H9 (cell line): Measurements from ENCODE around the gene CERCAM. TPM values are rescaled to one million over a fixed set of nuclear protein-coding genes. Genes with fewer than 3 reads are reported as not detected.

Experiments
- DNase-seq: peaks from one replicate; pipeline ENCODE4 v3.0.0-alpha.2; 2017
- H2AFZ ChIP-seq: one replicate; pipeline ENCODE4 v1.6.1; 2013; ENCODE audit warnings: mild to moderate bottlenecking, low read length, control low read depth, moderate library complexity
- H2AK5ac ChIP-seq: 2 replicates; pipeline ENCODE4 v1.6.1; 2013; ENCODE audit warnings: low read length, control low read depth, mixed read lengths; ENCODE audit not compliant: insufficient read length
- H2BK120ac ChIP-seq: one replicate; pipeline ENCODE4 v1.6.1; 2013; ENCODE audit warnings: low read depth, mild to moderate bottlenecking, low read length, control low read depth, inconsistent platforms; ENCODE audit not compliant: poor library complexity, severe bottlenecking
- H2BK12ac ChIP-seq: 2 replicates; pipeline ENCODE4 v1.6.1; 2013; ENCODE audit warnings: low read length, control low read depth, mixed read lengths, low read depth; ENCODE audit not compliant: insufficient read length
- H2BK15ac ChIP-seq: 2 replicates; pipeline ENCODE4 v1.6.1; 2013; ENCODE audit warnings: low read depth, low read length, control low read depth
- H2BK20ac ChIP-seq: one replicate; pipeline ENCODE4 v1.6.1; 2013; ENCODE audit warnings: low read depth, mild to moderate bottlenecking, low read length, control low read depth, inconsistent platforms; ENCODE audit not compliant: poor library complexity, severe bottlenecking
- H2BK5ac ChIP-seq: 2 replicates; pipeline ENCODE4 v1.6.1; 2013; ENCODE audit warnings: low read length, control low read depth, mixed read lengths; ENCODE audit not compliant: insufficient read length
- H3K14ac ChIP-seq: 2 replicates; pipeline ENCODE4 v1.6.1; 2013; ENCODE audit warnings: low read length, control low read depth; ENCODE audit not compliant: insufficient read depth
- H3K18ac ChIP-seq: 2 replicates; pipeline ENCODE4 v1.6.1; 2013; ENCODE audit warnings: low read depth, mild to moderate bottlenecking, mixed read lengths, low read length, control low read depth; ENCODE audit not compliant: insufficient read length
- H3K23ac ChIP-seq: 2 replicates; pipeline ENCODE4 v1.6.1; 2013; ENCODE audit warnings: low read length, control low read depth, mixed read lengths, low read depth; ENCODE audit not compliant: insufficient read length
- H3K23me2 ChIP-seq: 2 replicates; pipeline ENCODE4 v1.6.1; 2013; ENCODE audit warnings: low read depth, mild to moderate bottlenecking, mixed read lengths, low read length, control low read depth; ENCODE audit not compliant: insufficient read length, poor library complexity, severe bottlenecking
- H3K27ac ChIP-seq: 2 replicates; pipeline ENCODE4 v1.5.1; 2013; ENCODE audit warnings: low read length, control low read depth, mixed read lengths, low read depth; ENCODE audit not compliant: insufficient read length
- H3K27me3 ChIP-seq: 2 replicates; pipeline ENCODE4 v1.6.1; 2013; ENCODE audit warnings: low read length, control low read depth, inconsistent platforms; ENCODE audit not compliant: insufficient read depth
- H3K4ac ChIP-seq: 2 replicates; pipeline ENCODE4 v1.6.1; 2013; ENCODE audit warnings: low read depth, mild to moderate bottlenecking, control low read depth, inconsistent platforms, low read length, moderate library complexity
- H3K4me1 ChIP-seq: 2 replicates; pipeline ENCODE4 v1.6.1; 2013; ENCODE audit warnings: low read length, control low read depth, inconsistent platforms; ENCODE audit not compliant: insufficient read depth
- H3K4me2 ChIP-seq: 2 replicates; pipeline ENCODE4 v1.6.1; 2013; ENCODE audit warnings: low read length, control low read depth, mixed read lengths; ENCODE audit not compliant: insufficient read length, insufficient read depth
- H3K56ac ChIP-seq: 2 replicates; pipeline ENCODE4 v1.6.1; 2013; ENCODE audit warnings: low read depth, mild to moderate bottlenecking, mixed read lengths, low read length, control low read depth; ENCODE audit not compliant: insufficient read length
- H3K79me1 ChIP-seq: 2 replicates; pipeline ENCODE4 v1.6.1; 2013; ENCODE audit warnings: low read depth, mild to moderate bottlenecking, moderate library complexity, low read length, control low read depth, inconsistent platforms; ENCODE audit not compliant: insufficient read depth, poor library complexity, severe bottlenecking
- H3K79me2 ChIP-seq: 2 replicates; pipeline ENCODE4 v1.6.1; 2013; ENCODE audit warnings: low read length, control low read depth, inconsistent platforms; ENCODE audit not compliant: insufficient read depth
- H3K9ac ChIP-seq: 2 replicates; pipeline ENCODE4 v1.6.1; 2013; ENCODE audit warnings: low read length, control low read depth, mixed read lengths; ENCODE audit not compliant: insufficient read length; ENCODE audit errors: extremely low read depth
- H3K9me3 ChIP-seq: one replicate; pipeline ENCODE4 v1.6.1; 2013; ENCODE audit warnings: low read depth, low read length, inconsistent platforms; ENCODE audit not compliant: control insufficient read depth
- H3T11ph ChIP-seq: one replicate; pipeline ENCODE4 v1.6.1; 2013; ENCODE audit warnings: mild to moderate bottlenecking, low read length, control low read depth, inconsistent platforms
- H4K20me1 ChIP-seq: one replicate; pipeline ENCODE4 v1.6.1; 2013; ENCODE audit not compliant: control insufficient read depth, insufficient read length, insufficient read depth
- H4K5ac ChIP-seq: 2 replicates; pipeline ENCODE4 v1.6.1; 2013; ENCODE audit warnings: low read depth, mild to moderate bottlenecking, mixed read lengths, low read length, control low read depth; ENCODE audit not compliant: insufficient read length
- H4K8ac ChIP-seq: replicated peaks from 2 replicates; pipeline ENCODE4 v1.6.1; 2013; ENCODE audit warnings: low read length, control low read depth, mixed read lengths, low read depth; ENCODE audit not compliant: insufficient read length
- H4K91ac ChIP-seq: 2 replicates; pipeline ENCODE4 v1.6.1; 2013; ENCODE audit warnings: low read depth, mild to moderate bottlenecking, moderate library complexity, mixed read lengths, low read length, control low read depth; ENCODE audit not compliant: insufficient read length
- H3K27ac Mint-ChIP-seq, 3 experiments: 2 replicates in 2 of 3; 3 replicates in 1 of 3; pipeline ENCODE4 v1.8.0; 2020 to 2021; ENCODE audit warnings: mixed read lengths in 3 of 3, mild to moderate bottlenecking in 1 of 3, moderate library complexity in 1 of 3
- H3K27me3 Mint-ChIP-seq: 2 replicates; pipeline ENCODE4 v1.8.0; 2021; ENCODE audit warnings: low read depth, mild to moderate bottlenecking, moderate library complexity, mixed read lengths
- H3K36me3 Mint-ChIP-seq, 3 experiments: 2 replicates in 2 of 3; 3 replicates in 1 of 3; pipeline ENCODE4 v1.8.0; 2020 to 2021; ENCODE audit warnings: low read depth in 3 of 3, mixed read lengths in 3 of 3; ENCODE audit not compliant: insufficient read depth in 1 of 3
- H3K4me1 Mint-ChIP-seq, 2 experiments: 2 replicates each; pipeline ENCODE4 v1.8.0; 2020; ENCODE audit warnings: mixed read lengths in 2 of 2
- H3K4me3 Mint-ChIP-seq, 2 experiments: 2 replicates in 1 of 2; 3 replicates in 1 of 2; pipeline ENCODE4 v1.8.0; 2020 to 2021; ENCODE audit warnings: mild to moderate bottlenecking in 2 of 2, mixed read lengths in 2 of 2, moderate library complexity in 1 of 2
- H3K9me3 Mint-ChIP-seq, 2 experiments: 2 replicates in 1 of 2; 3 replicates in 1 of 2; pipeline ENCODE4 v1.8.0; 2020; ENCODE audit warnings: mild to moderate bottlenecking in 2 of 2, mixed read lengths in 2 of 2, moderate library complexity in 1 of 2
- CTCF ChIP-seq: fragments of 200-600 bp; sonication (generic); conservative IDR thresholded peaks from 3 replicates; pipeline ENCODE4 v1.8.0; 2021; ENCODE audit warnings: antibody characterized with exemption, mild to moderate bottlenecking
- WGBS: extraction: QIAGEN DNeasy Blood & Tissue Kit; methylation state at CpG from one replicate; pipeline ENCODE4 v1.1.7; 2013; ENCODE audit warnings: missing lambda C conversion rate, low lambda C conversion rate, mixed read lengths; ENCODE audit not compliant: insufficient read length; ENCODE audit errors: extremely low coverage; 5-methylcytosine and 5-hydroxymethylcytosine counted together
- total RNA-seq: library from RNA; stranded (reverse); gene quantifications from 2 replicates; pipeline ENCODE4 v1.2.1, GENCODE V29; 2021

Gene CERCAM
- total RNA-seq, 1 experiment from 2014 or later: 5.4 TPM

- Histone ChIP-seq H2BK15ac (no peak overlapping the region), H3K27ac (no peak overlapping the region), H3K79me2 (no peaks in the 10 kb centered on the region), H3K18ac (no peak overlapping the region), H2BK120ac (no peak overlapping the region), H3K4me1 (no peaks in the 10 kb centered on the region), H2BK20ac (no peak overlapping the region), H3K4me2 (no peak overlapping the region), H3K14ac (no peak overlapping the region), H4K91ac (no peak overlapping the region), H4K8ac (no peak overlapping the region), H3K79me1 (no peaks in the 10 kb centered on the region), H3K23ac (no peak overlapping the region), H3K56ac (no peak overlapping the region), H3K4ac (no peak overlapping the region), H3K27me3 (peaks cover 19% of the 10 kb centered on the region; the same call in 1 of the 2 replicates), H3T11ph (no peak overlapping the region), H4K5ac (no peak overlapping the region), H4K20me1 (no peaks in the 10 kb centered on the region), H2AFZ (no peak overlapping the region), H3K9me3 (no peaks in the 10 kb centered on the region), H3K23me2 (peaks cover 12% of the 10 kb centered on the region), H2BK5ac (no peak overlapping the region), H2AK5ac (no peak overlapping the region), H2BK12ac (no peak overlapping the region), H3K9ac (no peak overlapping the region)
- Mint-ChIP-seq H3K27ac (no peak overlapping the region), H3K4me3 (no peak overlapping the region), H3K36me3 (peaks cover 18 to 44% (median 33%) of the 10 kb centered on the region in 3 experiments; a peak in 6 of 7 replicates), H3K27me3 (peaks cover 71% of the 10 kb centered on the region), H3K9me3 (peaks cover 0 to 3% of the 10 kb centered on the region in 2 experiments; a peak in 1 of 5 replicates), H3K4me1 (peaks cover 8 to 11% of the 10 kb centered on the region in 2 experiments)
- TF ChIP-seq CTCF: no peak
- WGBS: no CpG with 5 or more reads among the region's 3 CpGs
- no peak for DNase-seq
Observed at GRCh38 chr9:128459011-128459410, 38.4 kb downstream of the CERCAM start.
